HL-60 (cell line): ENCODE data around the gene TRPV2.

Experiments used
- POLR2AphosphoS5 ChIP-seq: IDR thresholded peaks from 2 replicates; pipeline ENCODE4 v1.6.1; 2012; ENCODE audit warnings: low read depth
- TF ChIP-seq, protein P1 (sequence below): IDR thresholded peaks from one replicate; pipeline ENCODE4 v1.5.1; 2011; ENCODE audit warnings: low read length, control low read depth, inconsistent platforms; ENCODE audit not compliant: insufficient read depth

DNA sequence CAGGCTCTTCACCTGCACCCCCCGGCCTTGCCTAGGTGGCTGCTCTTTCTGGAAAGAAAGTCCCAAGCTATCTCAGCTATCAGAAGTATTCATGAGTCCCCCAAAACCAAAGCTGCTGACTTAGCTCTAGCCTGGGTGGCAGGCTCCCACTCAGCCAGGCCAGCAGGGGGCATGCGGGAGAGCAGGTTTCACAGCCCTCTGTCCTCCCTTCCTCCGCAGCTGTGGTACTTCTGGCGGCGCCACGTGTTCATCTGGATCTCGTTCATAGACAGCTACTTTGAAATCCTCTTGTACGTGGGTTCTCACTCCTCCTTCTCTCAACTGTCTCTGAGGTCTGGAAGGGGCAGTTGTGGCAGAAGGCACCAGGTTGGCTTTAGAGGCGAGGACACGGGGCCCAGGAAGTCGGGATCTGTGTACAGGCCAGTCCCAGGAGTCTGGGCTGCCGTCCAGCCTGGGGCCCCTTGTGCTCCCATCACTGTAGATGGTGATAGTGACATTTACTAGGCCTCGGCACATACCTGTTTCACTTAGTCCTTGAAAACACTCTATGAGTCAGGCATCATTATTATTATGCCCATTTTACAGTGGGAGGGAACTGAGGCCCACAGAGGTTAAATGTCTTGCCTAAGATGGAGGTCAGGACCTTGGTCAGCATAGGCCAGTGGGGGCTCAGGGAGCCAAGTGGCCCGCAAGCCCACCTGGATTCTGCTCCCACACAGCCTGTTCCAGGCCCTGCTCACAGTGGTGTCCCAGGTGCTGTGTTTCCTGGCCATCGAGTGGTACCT, 12.9 kb downstream of the TRPV2 start:
- TF ChIP-seq, protein P1, sequence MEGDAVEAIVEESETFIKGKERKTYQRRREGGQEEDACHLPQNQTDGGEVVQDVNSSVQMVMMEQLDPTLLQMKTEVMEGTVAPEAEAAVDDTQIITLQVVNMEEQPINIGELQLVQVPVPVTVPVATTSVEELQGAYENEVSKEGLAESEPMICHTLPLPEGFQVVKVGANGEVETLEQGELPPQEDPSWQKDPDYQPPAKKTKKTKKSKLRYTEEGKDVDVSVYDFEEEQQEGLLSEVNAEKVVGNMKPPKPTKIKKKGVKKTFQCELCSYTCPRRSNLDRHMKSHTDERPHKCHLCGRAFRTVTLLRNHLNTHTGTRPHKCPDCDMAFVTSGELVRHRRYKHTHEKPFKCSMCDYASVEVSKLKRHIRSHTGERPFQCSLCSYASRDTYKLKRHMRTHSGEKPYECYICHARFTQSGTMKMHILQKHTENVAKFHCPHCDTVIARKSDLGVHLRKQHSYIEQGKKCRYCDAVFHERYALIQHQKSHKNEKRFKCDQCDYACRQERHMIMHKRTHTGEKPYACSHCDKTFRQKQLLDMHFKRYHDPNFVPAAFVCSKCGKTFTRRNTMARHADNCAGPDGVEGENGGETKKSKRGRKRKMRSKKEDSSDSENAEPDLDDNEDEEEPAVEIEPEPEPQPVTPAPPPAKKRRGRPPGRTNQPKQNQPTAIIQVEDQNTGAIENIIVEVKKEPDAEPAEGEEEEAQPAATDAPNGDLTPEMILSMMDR = peak; percentile 45
- TF ChIP-seq POLR2AphosphoS5 = no peak
